RWPE1 (cell line): ENCODE measurements around the gene CSNK1A1.
"Not testable (repeated sequence)": the region's sequence is repeated elsewhere in the genome, so short reads cannot be mapped to it uniquely, and the experiment has no call there.

Source experiments
- CTCF ChIA-PET: fragments of 350-600 bp; sonication (Branson Sonifier 250); formaldehyde crosslinking; extraction: SDS; loops from one replicate; lab custom pipeline; 2021; lab: Yijun Ruan, JAX
- POLR2A ChIA-PET: fragments of 400-600 bp; formaldehyde crosslinking; extraction: SDS; loops from one replicate; lab custom pipeline; 2020; ENCODE audit warnings: antibody characterized with exemption; ENCODE audit not compliant: low non-redundant PET; lab: Yijun Ruan, JAX
- DNase-seq: peaks from one replicate; pipeline ENCODE4 v3.0.0; 2012; ENCODE audit warnings: low spot score
- H3K27ac ChIP-seq: fragments of 450-650 bp; 2 replicates; pipeline ENCODE4 v1.5.1; 2017
- TF ChIP-seq, protein P1 (sequence below): fragments of 450-650 bp; conservative IDR thresholded peaks from 2 replicates; pipeline ENCODE4 v1.5.1; 2017; ENCODE audit warnings: low read depth, mild to moderate bottlenecking

Gene CSNK1A1

GRCh38 chr5:149541893-149542292 lies 9.3 kb downstream of the CSNK1A1 start:
- CTCF ChIA-PET, result interaction anchor here (0.6 kb wide), 1 partner anchor 629 kb away, joined by 3 read pairs; no protein-coding TSS in a partner anchor
- DNase-seq, result no peak
- peak overlapping the region; percentile 35 for H3K27ac ChIP-seq
- TF ChIP-seq, protein P1, sequence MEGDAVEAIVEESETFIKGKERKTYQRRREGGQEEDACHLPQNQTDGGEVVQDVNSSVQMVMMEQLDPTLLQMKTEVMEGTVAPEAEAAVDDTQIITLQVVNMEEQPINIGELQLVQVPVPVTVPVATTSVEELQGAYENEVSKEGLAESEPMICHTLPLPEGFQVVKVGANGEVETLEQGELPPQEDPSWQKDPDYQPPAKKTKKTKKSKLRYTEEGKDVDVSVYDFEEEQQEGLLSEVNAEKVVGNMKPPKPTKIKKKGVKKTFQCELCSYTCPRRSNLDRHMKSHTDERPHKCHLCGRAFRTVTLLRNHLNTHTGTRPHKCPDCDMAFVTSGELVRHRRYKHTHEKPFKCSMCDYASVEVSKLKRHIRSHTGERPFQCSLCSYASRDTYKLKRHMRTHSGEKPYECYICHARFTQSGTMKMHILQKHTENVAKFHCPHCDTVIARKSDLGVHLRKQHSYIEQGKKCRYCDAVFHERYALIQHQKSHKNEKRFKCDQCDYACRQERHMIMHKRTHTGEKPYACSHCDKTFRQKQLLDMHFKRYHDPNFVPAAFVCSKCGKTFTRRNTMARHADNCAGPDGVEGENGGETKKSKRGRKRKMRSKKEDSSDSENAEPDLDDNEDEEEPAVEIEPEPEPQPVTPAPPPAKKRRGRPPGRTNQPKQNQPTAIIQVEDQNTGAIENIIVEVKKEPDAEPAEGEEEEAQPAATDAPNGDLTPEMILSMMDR, result no peak
- POLR2A ChIA-PET, result no interaction called here

DNA sequence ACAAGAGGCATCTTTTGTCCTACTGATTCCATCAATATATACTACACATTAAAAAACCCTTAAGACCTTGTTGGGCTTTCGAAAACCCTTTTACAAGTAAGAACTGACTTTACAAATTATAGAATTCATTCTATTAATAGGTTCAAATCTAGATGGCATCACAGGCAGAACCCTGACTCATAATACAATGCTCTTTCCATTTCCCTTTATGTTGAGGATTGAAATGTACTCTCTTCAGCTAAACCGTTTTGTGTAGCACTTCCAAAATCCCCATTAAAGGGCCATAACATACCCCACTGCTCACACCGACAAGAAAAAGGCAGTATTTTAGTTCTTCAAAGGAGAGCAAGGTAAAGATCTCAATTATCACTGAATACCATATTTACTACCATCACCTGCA lies 11.2 kb downstream of the CSNK1A1 start:
- CTCF ChIA-PET, result no interaction called here
- no peak overlapping the region for H3K27ac ChIP-seq
- DNase-seq, result no peak
- POLR2A ChIA-PET, result no interaction called here
- TF ChIP-seq, protein P1, result no peak

- DNase-seq, result no peak
- ChIA-PET CTCF (no interaction called here), POLR2A (no interaction called here)
- TF ChIP-seq, protein P1, result no peak
- H3K27ac ChIP-seq, result peak overlapping the region; percentile 33
Observed at GRCh38 chr5:149537374-149537975, 13.8 kb downstream of the CSNK1A1 start.

DNA sequence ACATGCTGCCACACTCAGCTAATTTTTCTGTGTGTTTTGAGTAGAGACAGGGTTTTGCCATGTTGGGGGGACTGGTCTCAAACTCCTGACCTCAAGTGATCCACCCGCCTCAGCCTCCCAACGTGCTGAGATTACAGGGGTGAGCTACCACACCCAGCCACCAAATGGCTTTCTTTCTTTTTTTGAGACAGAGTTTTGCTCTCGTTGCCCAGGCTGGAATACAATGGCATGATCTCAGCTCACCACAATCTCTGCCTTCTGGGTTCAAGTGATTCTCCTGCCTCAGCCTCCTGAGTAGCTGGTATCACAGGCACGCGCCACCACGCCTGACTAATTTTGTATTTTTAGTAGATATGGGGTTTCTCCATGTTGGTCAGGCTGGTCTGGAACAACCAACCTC lies 15.5 kb downstream of the CSNK1A1 start:
- H3K27ac ChIP-seq, result peak overlapping the region; percentile 48
- DNase-seq, POLR2A ChIA-PET: not testable (repeated sequence)
- CTCF ChIA-PET, result interaction anchor here (0.6 kb wide), 1 partner anchor 11 kb away, joined by 3 read pairs; no protein-coding TSS in a partner anchor

DNA sequence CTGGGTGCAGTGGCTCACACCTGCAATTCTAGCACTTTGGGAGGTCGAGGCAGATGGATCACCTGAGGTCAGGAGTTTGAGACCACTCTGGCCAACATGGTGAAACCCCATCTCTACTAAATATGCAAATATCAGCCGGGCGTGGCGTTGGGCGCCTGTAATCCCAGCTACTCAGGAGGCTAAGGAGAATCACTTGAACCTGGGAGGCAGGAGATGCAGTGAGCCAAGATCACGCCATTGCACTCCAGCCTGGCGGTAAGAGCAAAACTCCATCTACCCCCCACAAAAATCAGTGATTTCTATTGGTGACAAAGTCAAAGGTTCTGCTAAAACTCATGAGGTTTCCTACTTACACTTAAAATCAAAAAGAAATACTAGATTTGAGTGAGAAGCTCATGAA lies 18.8 kb downstream of the CSNK1A1 start:
- POLR2A ChIA-PET, result no interaction called here
- no peak for DNase-seq
- TF ChIP-seq, protein P1, result no peak
- peak overlapping the region; percentile 15; the same call in 1 of the 2 replicates for H3K27ac ChIP-seq
- CTCF ChIA-PET, result interaction anchor here (0.6 to 0.7 kb wide), 2 partner anchors 25 to 87 kb away, joined by 3 read pairs; no protein-coding TSS in a partner anchor

GRCh38 chr5:149529463-149529862 lies 21.8 kb downstream of the CSNK1A1 start:
- H3K27ac ChIP-seq, result no peak overlapping the region
- TF ChIP-seq, protein P1, result no peak
- CTCF ChIA-PET, result interaction anchor here (0.8 to 1.4 kb wide), 2 partner anchors 10 to 24 kb away, joined by 3 to 7 read pairs; no protein-coding TSS in a partner anchor
- POLR2A ChIA-PET, result no interaction called here
- no peak for DNase-seq

GRCh38 chr5:149528281-149529060 lies 22.8 kb downstream of the CSNK1A1 start:
- DNase-seq, result no peak
- no peak overlapping the region for H3K27ac ChIP-seq
- ChIA-PET POLR2A (no interaction called here), CTCF (interaction anchor here (0.9 to 1.7 kb wide), 2 partner anchors 11 to 23 kb away, joined by 3 to 7 read pairs; partner anchors contain the start of gene CSNK1A1)
- TF ChIP-seq, protein P1, result no peak
